Measurements from ENCODE around the gene STAT3. TPM values are rescaled to one million over a fixed set of nuclear protein-coding genes. Genes with fewer than 3 reads are reported as not detected.

STAT3 gene
- polyA plus RNA-seq, 1 of the 3 experiments (the other 2 are of a cell fraction): 35.7 TPM

GRCh38 chr17:42307362-42307927 lies 80.8 kb downstream of the STAT3 start (continued):
- TF ChIP-seq REST (IDR thresholded peaks at IDR 0.05; ENCODE audit: low read depth, low read length) (no peak), FOXJ3 (CRISPR knock-in tag; IDR thresholded peaks at IDR 0.05) (no peak), MXI1 (IDR thresholded peaks at IDR 0.05; ENCODE audit: low read depth, low read length) (no peak), MEF2A (IDR thresholded peaks at IDR 0.05; ENCODE audit: borderline replicate concordance, low read depth) (no peak)

DNA sequence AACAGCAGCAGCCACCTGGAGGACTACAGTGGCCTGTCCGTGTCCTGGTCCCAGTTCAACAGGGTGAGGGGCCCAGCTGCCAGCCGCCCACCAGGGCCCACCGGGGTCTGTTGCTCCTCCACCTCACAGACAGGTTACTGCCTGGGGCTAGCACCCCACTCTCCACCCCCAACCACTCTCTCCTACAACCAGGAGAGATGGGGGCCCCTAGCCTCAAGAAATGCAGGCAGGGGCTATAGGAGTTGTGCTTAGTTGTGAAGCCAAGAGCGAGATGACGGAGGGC lies 81.9 kb downstream of the STAT3 start:
- Histone ChIP-seq H3K4me3 (ENCODE audit: low read depth in 2 of 2, low read length in 1 of 2) (no peak overlapping the region), H3K9ac (no peak overlapping the region), H3F3A (replicated peaks; ENCODE audit: insufficient read depth) (peaks cover 3% of the 10 kb centered on the region), H3K9me3 (no peaks in the 10 kb centered on the region), H3K27me3 (ENCODE audit: insufficient read depth) (no peaks in the 10 kb centered on the region), H3K36me3 (replicated peaks in 1 of 2; ENCODE audit: control insufficient read depth in 1 of 2, insufficient read depth in 2 of 2, low read length in 1 of 2) (peaks cover 4 to 5% of the 10 kb centered on the region in 2 experiments), H3K4me2 (no peak overlapping the region), H3K9me2 (no peaks in the 10 kb centered on the region), H3K4me1 (ENCODE audit: control insufficient read depth in 1 of 2, insufficient read depth in 2 of 2, low read depth in 1 of 2, low read length in 1 of 2) (peaks cover 0 to 2% of the 10 kb centered on the region in 2 experiments; a peak in 1 of 4 replicates), H3K79me2 (ENCODE audit: insufficient read depth) (no peaks in the 10 kb centered on the region), H2AFZ (ENCODE audit: low read depth) (no peak overlapping the region), H3K27ac (ENCODE audit: low read depth in 2 of 2, low read length in 1 of 2) (no peak overlapping the region), H4K20me1 (ENCODE audit: insufficient read depth) (no peaks in the 10 kb centered on the region)
- WGBS (ENCODE audit: low lambda C conversion rate): 63% methylated on average over 3 of the region's 5 CpGs
- DNase-seq: no peak
- no peak for TF ChIP-seq TEAD4 (IDR thresholded peaks at IDR 0.05; ENCODE audit: borderline replicate concordance, insufficient read depth)
- no peak for TF ChIP-seq TAF1 (IDR thresholded peaks at IDR 0.05; ENCODE audit: borderline replicate concordance, low read depth, low read length)
- no peak for TF ChIP-seq JUND (IDR thresholded peaks at IDR 0.05)
- TF ChIP-seq SIN3A (IDR thresholded peaks at IDR 0.05; ENCODE audit: borderline replicate concordance, low read depth, low read length): no peak
- TF ChIP-seq RAD21 (IDR thresholded peaks at IDR 0.05; ENCODE audit: low read length): no peak
- no peak for TF ChIP-seq SMC3 (IDR thresholded peaks at IDR 0.05; ENCODE audit: low read depth, low read length)
- no peak for TF ChIP-seq TCF12 (IDR thresholded peaks at IDR 0.05)
- no peak for TF ChIP-seq FOXJ3 (CRISPR knock-in tag; IDR thresholded peaks at IDR 0.05)
- TF ChIP-seq GABPA (IDR thresholded peaks at IDR 0.05; ENCODE audit: low read depth): no peak
- TF ChIP-seq, protein P1, sequence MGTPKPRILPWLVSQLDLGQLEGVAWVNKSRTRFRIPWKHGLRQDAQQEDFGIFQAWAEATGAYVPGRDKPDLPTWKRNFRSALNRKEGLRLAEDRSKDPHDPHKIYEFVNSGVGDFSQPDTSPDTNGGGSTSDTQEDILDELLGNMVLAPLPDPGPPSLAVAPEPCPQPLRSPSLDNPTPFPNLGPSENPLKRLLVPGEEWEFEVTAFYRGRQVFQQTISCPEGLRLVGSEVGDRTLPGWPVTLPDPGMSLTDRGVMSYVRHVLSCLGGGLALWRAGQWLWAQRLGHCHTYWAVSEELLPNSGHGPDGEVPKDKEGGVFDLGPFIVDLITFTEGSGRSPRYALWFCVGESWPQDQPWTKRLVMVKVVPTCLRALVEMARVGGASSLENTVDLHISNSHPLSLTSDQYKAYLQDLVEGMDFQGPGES (IDR thresholded peaks at IDR 0.05; ENCODE audit: low read depth, low read length): no peak
- no peak for TF ChIP-seq GATA2 (CRISPR knock-in tag; IDR thresholded peaks at IDR 0.05)
- TF ChIP-seq RCOR1 (IDR thresholded peaks at IDR 0.05; ENCODE audit: low read length): no peak
- POLR2A ChIA-PET: no interaction called here
- CTCF ChIA-PET: interaction anchor here (1.0 to 26.2 kb wide), 2 partner anchors 97 to 221 kb away, joined by 4 to 683 read pairs; no protein-coding TSS in a partner anchor
